Fibroblast of lung (primary cell): ENCODE measurements around the gene CENPVL3. TPM values are rescaled to one million over a fixed set of nuclear protein-coding genes. Genes with fewer than 3 reads are reported as not detected.
A peak's percentile ranks its signal among the peaks of the same experiment; 100 is the strongest.

ENCODE experiments used
- DNase-seq, 2 donors: peaks; one replicate each; pipeline versions ENCODE4 v3.0.0 to v3.0.0-alpha.2; 2010; ENCODE audit warnings: low read depth in 2 of 2
- H2AFZ ChIP-seq: 2 replicates; pipeline ENCODE4 v1.5.1; 2012; ENCODE audit warnings: low read length, control low read depth, inconsistent platforms
- H3K27ac ChIP-seq: 2 replicates; pipeline ENCODE4 v1.5.1; 2011; ENCODE audit warnings: low read length, control low read depth; ENCODE audit not compliant: insufficient read depth
- H3K27me3 ChIP-seq: 2 replicates; pipeline ENCODE4 v1.5.1; 2011; ENCODE audit warnings: mild to moderate bottlenecking, low read length; ENCODE audit not compliant: control insufficient read depth, insufficient read depth
- H3K36me3 ChIP-seq: 2 replicates; pipeline ENCODE4 v1.5.1; 2011; ENCODE audit warnings: low read length; ENCODE audit not compliant: control insufficient read depth, insufficient read depth
- H3K4me1 ChIP-seq: 2 replicates; pipeline ENCODE4 v1.5.1; 2011; ENCODE audit warnings: low read length; ENCODE audit not compliant: control insufficient read depth, insufficient read depth; ENCODE audit errors: extremely low read depth
- H3K4me2 ChIP-seq: 2 replicates; pipeline ENCODE4 v1.5.1; 2011; ENCODE audit warnings: low read length, control low read depth; ENCODE audit not compliant: insufficient read depth; ENCODE audit errors: extremely low read depth
- H3K4me3 ChIP-seq, 4 experiments: fragments of 200-600 bp in 1 of 4; sonication (generic) in 1 of 4; replicated peaks in 1 of 4; 2 replicates each; pipeline ENCODE4 v1.5.1; 2011 to 2016; ENCODE audit warnings: low read length in 4 of 4, low read depth in 3 of 4, mild to moderate bottlenecking in 3 of 4, control low read depth in 2 of 4, inconsistent platforms in 1 of 4, mixed read lengths in 1 of 4; ENCODE audit not compliant: insufficient read depth in 1 of 4; ENCODE audit errors: control extremely low read depth in 1 of 4
- H3K79me2 ChIP-seq: 2 replicates; pipeline ENCODE4 v1.5.1; 2012; ENCODE audit warnings: mild to moderate bottlenecking, low read length, inconsistent platforms; ENCODE audit not compliant: control insufficient read depth, insufficient read depth
- H3K9ac ChIP-seq: 2 replicates; pipeline ENCODE4 v1.5.1; 2011; ENCODE audit warnings: mild to moderate bottlenecking, low read length, control low read depth; ENCODE audit not compliant: insufficient read depth
- H3K9me3 ChIP-seq: 2 replicates; pipeline ENCODE4 v1.5.1; 2012; ENCODE audit warnings: low read depth, low read length; ENCODE audit not compliant: control insufficient read depth, insufficient read depth
- H4K20me1 ChIP-seq: 2 replicates; pipeline ENCODE4 v1.5.1; 2011; ENCODE audit warnings: low read length; ENCODE audit not compliant: control insufficient read depth, insufficient read depth; ENCODE audit errors: extremely low read depth
- CTCF ChIP-seq, 2 donors: IDR thresholded peaks in 1 of 2; conservative IDR thresholded peaks in 1 of 2; 1 replicate in 1 of 2; 2 replicates in 1 of 2; pipeline ENCODE4 v1.5.1; 2011 to 2012; ENCODE audit warnings: low read length in 2 of 2, control low read depth in 1 of 2, inconsistent platforms in 1 of 2, low read depth in 1 of 2, mild to moderate bottlenecking in 1 of 2
- EZH2 ChIP-seq: IDR thresholded peaks from 2 replicates; pipeline ENCODE4 v1.5.1; 2012; ENCODE audit warnings: low read length, control low read depth, mild to moderate bottlenecking; ENCODE audit errors: missing control alignments
- polyA plus RNA-seq, 2 donors: library from polyadenylated mRNA; depleted of rRNA in 1 of 2; stranded (reverse) in 1 of 2; unstranded in 1 of 2; fragments of >200 nt; gene quantifications; 2 replicates each; pipeline ENCODE4 v1.2.1, GENCODE V29; 2011 to 2012; ENCODE audit warnings: missing spikeins in 1 of 2
- total RNA-seq: library from RNA; depleted of rRNA; stranded (reverse); fragments of >200 nt; gene quantifications from 2 replicates; pipeline ENCODE4 v1.2.1, GENCODE V29; 2014

CENPVL3 gene
- total and polyA plus RNA-seq, 2 donors (not counting 1 experiment from before 2014, with no cell fraction given): not detected

GRCh38 chrX:51608766-51609165 is 9.9 kb downstream of the CENPVL3 start:
- H3K4me3 ChIP-seq: no peak overlapping the region
- no peaks in the 10 kb centered on the region for H4K20me1 ChIP-seq
- H3K4me2 ChIP-seq: no peak overlapping the region
- H3K9me3 ChIP-seq: no peaks in the 10 kb centered on the region
- no peaks in the 10 kb centered on the region for H3K27me3 ChIP-seq
- H3K9ac ChIP-seq: no peak overlapping the region
- H3K36me3 ChIP-seq: no peaks in the 10 kb centered on the region
- no peaks in the 10 kb centered on the region for H3K4me1 ChIP-seq
- H2AFZ ChIP-seq: no peak overlapping the region
- no peak for TF ChIP-seq CTCF (conservative IDR thresholded peaks at IDR 0.05 in 1 of 2, IDR thresholded peaks at IDR 0.05 in 1 of 2; ENCODE audit: low read depth in 1 of 2, low read length in 2 of 2)
- no peak for TF ChIP-seq EZH2
- H3K27ac ChIP-seq: no peak overlapping the region
- no peaks in the 10 kb centered on the region for H3K79me2 ChIP-seq
- DNase-seq: peak in 1 of 2 donors; percentile 33

GRCh38 chrX:51608126-51608525 is 10.6 kb downstream of the CENPVL3 start:
- Histone ChIP-seq H3K9me3 (no peaks in the 10 kb centered on the region), H2AFZ (no peak overlapping the region), H3K79me2 (no peaks in the 10 kb centered on the region), H3K27me3 (no peaks in the 10 kb centered on the region), H3K9ac (no peak overlapping the region), H3K4me3 (no peak overlapping the region), H3K4me2 (no peak overlapping the region), H3K4me1 (no peaks in the 10 kb centered on the region), H3K27ac (no peak overlapping the region), H4K20me1 (no peaks in the 10 kb centered on the region), H3K36me3 (no peaks in the 10 kb centered on the region)
- DNase-seq: peak in 1 of 2 donors; percentile 59
- TF ChIP-seq EZH2: no peak

DNA sequence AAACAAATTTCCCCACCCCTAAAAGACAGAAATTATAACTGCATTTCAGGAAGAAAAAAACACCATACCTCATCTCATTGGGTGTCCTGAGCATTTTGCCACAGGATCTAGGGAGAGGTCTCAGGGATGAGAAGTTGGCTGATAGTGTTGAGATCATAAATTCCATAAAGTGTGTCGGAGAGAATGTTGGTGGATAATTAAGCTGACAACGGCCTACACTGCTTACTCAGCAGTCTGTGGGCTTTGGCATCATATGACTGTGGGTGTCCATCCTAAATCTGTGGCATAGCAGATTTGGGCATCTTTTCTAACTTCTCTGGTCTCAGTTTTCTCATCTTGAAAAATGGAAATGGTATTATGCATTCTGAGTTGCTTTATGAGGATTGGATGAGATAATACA is 12.3 kb downstream of the CENPVL3 start:
- Histone ChIP-seq H3K79me2 (no peaks in the 10 kb centered on the region), H4K20me1 (no peaks in the 10 kb centered on the region), H3K9ac (no peak overlapping the region), H3K9me3 (no peaks in the 10 kb centered on the region), H3K4me2 (no peak overlapping the region), H3K4me3 (no peak overlapping the region), H3K27me3 (no peaks in the 10 kb centered on the region), H3K4me1 (no peaks in the 10 kb centered on the region), H2AFZ (no peak overlapping the region), H3K36me3 (no peaks in the 10 kb centered on the region), H3K27ac (no peak overlapping the region)
- no peak for DNase-seq
- TF ChIP-seq CTCF (conservative IDR thresholded peaks at IDR 0.05 in 1 of 2, IDR thresholded peaks at IDR 0.05 in 1 of 2; ENCODE audit: low read depth in 1 of 2, low read length in 2 of 2) (no peak), EZH2 (no peak)
